SU-DHL-6 (cell line): ENCODE measurements around the gene JAK1.

Experiments
- EZH2phosphoT487 ChIP-seq: fragments of 200-600 bp; sonication (generic), shearing (Covaris generic); conservative IDR thresholded peaks from 2 replicates; pipeline ENCODE4 v1.6.1; 2018; ENCODE audit warnings: mild to moderate bottlenecking, antibody characterized with exemption, low read length, moderate library complexity, mixed read lengths
- TF ChIP-seq, protein P1 (sequence below): fragments of 200-600 bp; sonication (generic); IDR thresholded peaks from one replicate; pipeline ENCODE4 v1.5.1; 2017; ENCODE audit warnings: antibody characterized with exemption, mild to moderate bottlenecking, low read length, moderate library complexity; ENCODE audit not compliant: insufficient read depth, poor library complexity, severe bottlenecking

DNA sequence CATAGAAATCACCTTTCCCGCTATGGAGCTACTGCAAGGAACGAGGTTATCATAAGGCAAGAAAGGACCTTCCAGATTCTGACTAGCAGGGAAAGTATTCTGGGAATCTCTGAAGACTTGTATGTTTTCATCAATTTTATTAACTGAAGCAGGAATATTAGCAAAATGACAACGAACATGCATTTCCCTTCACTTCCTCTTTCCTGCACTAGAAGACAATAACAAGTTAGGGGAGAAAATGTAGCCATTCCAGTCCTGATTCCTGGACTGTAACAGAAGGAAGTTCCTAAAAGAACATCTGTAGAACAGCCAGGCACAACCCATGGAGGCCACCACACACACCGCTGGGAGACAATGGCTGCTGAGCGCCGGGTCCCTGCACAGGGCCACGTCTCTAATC, 114.7 kb downstream of the JAK1 start:
- TF ChIP-seq, protein P1, sequence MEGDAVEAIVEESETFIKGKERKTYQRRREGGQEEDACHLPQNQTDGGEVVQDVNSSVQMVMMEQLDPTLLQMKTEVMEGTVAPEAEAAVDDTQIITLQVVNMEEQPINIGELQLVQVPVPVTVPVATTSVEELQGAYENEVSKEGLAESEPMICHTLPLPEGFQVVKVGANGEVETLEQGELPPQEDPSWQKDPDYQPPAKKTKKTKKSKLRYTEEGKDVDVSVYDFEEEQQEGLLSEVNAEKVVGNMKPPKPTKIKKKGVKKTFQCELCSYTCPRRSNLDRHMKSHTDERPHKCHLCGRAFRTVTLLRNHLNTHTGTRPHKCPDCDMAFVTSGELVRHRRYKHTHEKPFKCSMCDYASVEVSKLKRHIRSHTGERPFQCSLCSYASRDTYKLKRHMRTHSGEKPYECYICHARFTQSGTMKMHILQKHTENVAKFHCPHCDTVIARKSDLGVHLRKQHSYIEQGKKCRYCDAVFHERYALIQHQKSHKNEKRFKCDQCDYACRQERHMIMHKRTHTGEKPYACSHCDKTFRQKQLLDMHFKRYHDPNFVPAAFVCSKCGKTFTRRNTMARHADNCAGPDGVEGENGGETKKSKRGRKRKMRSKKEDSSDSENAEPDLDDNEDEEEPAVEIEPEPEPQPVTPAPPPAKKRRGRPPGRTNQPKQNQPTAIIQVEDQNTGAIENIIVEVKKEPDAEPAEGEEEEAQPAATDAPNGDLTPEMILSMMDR = no peak
- no peak for TF ChIP-seq EZH2phosphoT487
